GM21515 (cell line): Measurements from ENCODE around the gene GRK1.
"Not testable (repeated sequence)": the region's sequence is repeated elsewhere in the genome, so short reads cannot be mapped to it uniquely, and the experiment has no call there.

ENCODE experiments used
- ATAC-seq: cut with Tn5 transposase; IDR thresholded peaks from one replicate; pipeline ENCODE4 v1.9.1; 2021; ENCODE audit not compliant: unreplicated experiment

The GRK1 gene

DNA sequence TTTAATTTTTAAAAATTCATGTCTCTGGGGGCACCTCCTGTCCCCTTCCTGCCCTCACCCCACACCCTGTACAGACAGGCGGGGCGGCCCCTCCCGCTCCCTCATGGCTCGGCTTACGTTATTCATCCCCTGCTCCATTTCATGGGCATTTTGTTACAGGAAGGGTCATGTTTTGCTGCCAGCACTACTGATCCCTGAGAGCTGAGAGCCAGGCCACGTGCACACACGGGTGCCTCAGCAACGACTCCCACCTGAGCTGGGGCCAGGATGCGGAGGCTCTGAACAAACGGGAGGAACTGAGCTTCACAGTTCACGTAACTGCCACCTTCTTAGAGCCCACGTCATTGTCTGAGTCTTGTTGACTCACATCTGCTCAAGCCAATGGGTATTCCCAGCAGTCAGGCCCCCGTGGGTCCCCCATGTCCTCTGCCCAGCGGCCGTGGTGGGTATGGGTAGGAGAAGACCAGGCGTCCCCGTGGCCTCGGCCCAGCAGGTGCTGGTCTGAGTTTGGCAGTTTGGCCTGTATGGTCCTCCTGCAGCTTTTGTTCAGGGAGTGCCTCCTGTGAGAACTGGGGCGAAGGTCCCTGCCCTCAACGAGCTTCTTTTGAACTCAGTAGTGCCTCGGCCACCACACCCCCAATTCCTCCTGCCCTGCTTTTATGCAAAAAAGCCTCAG, 75.6 kb downstream of the GRK1 start:
- ATAC-seq: no peak

DNA sequence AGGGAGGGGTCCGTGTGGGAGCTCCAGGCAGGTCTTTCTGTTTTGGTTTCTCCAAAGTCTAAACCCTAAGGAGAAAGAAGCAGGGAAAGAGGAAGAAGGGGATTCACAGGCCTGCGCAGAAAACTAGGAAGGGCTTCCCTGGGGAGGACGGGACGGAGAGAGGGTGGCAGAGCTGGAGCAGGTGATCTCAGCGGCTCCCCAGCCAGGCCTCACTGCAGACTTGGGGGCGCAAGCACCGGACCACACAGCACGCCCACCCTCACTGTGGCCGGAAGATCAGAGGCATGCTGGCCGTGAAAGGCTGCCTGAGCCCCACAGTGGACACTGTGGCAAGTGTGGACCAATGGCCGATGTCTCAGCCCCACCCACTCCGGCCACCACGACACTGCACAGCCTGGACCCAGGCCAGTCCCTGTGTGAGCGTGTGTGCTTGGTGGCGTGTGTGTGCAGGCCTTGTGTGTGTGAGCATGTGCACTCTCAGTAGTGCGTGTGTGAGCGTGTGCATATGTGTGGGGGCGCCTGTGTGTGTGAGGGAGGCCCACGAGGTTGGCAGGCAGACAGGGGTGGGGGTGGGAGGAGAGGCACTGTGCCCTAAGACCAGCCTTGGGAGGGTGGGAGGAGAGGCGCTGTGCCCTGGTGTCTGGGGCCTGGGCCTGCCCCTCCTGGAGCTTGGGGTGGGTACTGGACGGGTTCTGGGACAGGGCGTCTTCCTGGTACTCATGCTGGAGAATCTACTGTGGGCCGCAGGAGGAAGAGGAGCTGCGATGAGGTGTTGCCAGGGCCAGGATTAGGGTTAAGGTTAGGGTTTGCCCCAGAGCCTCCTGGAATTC, 76.6 kb downstream of the GRK1 start:
- no peak for ATAC-seq

DNA sequence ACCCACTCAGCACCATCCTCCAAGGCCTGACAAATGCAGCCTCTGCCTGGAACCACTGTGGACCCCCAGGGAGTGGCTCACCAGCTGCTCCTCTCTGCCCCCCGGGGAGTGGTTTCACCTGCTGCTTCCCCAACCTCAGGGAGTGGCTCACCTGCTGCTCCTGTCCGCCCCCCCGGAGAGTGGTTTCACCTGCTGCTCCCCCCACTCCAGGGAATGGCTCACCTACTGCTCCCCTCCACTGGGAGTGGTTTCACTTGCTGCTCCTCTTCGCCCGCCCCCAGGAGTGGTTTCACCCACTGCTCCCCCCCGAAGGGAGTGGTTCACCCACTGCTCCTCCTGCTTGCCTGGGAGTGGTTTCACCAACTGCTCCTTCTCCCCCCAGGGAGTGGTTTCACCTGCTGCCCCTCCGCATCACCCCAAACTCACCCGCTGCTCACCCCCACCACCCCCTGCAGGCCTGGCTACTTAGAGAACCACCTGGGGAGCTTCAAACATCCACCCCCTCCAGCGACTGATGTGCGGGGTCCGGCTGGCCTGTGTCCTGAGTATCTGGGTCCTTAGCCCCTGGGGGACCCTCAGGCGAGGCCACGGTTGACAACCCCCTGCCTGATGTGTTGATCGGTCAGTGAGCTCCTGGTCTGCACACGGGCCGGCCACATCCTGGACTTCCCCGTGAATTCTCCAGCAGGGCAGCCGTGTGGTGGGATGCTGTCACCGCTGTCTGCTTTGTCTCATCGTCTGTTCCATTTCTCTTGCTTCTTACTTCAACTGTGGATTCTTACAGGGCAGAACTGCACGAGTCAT, 77.4 kb downstream of the GRK1 start:
- ATAC-seq: no peak

DNA sequence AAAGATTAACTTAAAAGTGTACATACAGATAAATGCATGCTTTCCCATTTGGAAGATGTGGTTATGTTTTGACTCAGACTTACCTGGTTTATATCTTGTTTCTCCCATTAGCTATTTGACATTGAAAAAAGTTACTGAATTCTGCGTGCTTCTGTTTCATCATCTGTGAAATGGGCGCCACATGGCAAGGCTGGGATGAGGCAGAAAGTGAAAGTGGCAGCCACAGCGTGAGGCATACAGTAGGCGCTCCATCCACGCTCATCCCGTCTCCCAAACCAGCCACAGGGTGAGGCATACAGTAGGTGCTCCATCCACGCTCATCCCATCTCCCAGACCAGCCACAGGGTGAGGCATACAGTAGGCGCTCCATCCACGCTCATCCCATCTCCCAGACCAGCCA, 78.0 kb downstream of the GRK1 start:
- no peak for ATAC-seq

DNA sequence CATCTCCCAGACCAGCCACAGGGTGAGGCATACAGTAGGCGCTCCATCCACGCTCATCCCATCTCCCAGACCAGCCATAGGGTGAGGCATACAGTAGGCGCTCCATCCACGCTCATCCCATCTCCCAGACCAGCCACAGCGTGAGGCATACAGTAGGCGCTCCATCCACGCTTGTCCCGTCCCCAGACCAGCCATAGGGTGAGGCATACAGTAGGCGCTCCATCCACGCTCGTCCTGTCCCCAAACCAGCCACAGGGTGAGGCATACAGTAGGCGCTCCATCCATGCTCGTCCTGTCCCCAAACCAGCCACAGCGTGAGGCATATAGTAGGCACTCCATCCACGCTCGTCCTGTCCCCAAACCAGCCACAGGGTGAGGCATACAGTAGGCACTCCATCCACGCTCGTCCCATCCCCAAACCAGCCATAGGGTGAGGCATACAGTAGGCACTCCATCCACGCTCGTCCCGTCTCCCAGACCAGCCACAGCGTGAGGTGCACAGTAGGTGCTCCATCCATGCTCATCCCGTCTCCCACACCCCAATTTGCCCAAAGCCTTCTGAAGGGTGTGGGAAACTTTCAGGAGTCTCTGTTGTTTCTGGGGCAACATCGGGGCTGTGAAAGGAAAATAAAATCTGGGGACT, 78.6 kb downstream of the GRK1 start:
- ATAC-seq: not testable (repeated sequence)

DNA sequence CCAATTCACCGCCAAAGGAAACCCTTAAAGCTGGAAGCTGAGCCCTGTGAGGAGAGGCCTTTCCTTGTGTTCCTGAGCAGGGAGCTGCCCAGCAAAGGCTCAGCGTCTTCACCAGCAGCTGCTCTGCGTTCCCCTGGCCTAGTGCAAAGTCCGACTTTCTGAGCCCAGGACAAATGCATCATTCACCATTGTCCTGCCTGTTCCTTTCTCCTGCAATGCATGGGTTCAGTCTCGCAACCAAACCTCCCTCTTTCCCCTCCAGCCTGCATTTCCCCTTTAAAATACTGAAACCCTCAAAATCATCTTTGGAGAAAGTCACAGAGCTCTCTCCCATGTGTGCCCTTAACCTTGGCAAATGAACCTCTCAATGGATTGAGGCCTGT, 79.1 kb downstream of the GRK1 start:
- no peak for ATAC-seq

DNA sequence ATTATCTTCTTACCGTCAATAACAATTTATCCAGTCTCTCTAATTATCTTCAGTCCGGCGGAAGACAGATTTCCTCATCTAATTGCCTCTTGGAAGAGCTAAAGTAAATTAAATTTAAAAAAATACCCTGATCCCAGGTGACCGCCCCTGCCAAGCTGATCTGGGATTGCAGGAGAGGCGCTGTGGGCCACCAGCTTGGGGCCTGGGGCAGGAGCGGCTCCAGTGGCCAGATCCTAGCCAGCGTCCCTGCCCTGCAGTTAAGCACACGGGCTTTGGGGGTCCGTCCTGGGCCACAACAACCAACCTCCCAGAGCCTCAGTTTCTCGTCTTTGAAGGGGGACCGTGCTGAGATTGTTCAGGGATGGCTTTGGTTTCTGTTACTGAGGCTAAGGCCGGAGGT, 79.7 kb downstream of the GRK1 start:
- no peak for ATAC-seq

DNA sequence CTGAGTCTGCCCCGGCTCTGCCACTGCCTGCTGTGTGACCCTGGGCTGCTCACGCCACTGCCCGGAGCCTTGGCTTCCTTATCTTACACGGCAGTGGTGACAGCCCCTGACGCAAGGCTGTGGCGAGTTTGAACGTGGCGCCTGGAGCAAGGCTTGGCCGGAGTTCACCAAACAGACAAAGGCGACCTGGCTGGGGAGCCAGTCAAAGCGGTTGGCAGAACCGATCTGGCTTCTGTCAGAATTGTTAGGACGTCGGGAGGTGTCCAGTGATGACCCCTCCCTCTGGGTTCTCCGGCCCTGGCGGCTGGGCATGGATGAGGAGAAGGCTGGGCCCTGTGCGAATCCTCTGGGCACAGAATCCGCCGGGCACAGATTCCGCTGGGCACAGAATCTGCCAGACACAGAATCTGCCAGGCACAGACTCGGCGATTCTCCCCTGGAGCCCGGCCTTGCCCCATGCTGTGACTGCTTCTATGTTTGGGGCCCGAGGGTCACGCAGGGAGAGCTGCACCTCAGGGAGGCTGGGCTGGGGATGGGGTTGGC, 80.3 kb downstream of the GRK1 start:
- ATAC-seq: no peak

DNA sequence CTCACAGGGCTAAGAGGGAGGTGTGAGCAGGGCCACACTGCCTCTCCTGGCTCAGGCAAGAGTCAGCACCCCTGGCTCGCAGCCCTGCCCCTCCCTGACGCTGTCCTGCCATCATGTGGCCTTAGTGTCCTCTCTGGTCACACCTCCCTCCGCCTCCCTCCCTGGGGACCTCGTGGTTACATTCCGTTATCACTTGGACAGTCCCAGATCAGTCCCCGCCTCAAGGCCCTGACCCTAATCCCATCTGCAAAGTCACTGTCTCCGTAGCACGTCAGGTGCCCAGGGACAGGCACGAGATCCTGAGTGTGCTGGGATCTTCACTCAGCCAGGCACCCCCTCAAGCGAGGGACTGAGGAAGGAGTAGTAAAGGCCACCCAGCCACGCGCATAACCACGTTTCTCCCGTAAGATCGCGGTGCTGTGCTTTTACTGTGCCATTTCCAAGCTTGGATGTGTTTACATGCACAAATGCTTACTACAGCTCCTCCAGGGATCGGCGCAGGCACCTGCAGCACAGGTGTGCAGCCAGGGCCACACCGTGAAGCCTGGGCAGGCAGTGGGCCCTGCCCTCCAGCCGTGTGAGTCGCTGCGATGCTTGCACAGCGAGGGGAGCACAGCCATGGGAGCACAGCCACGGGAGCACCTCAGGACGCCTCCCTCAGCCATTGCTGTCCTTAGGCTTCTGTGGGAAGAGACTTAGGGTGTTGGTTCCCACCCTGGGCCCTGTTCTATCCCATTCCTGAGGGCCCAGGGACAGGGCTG, 81.3 kb downstream of the GRK1 start:
- no peak for ATAC-seq

DNA sequence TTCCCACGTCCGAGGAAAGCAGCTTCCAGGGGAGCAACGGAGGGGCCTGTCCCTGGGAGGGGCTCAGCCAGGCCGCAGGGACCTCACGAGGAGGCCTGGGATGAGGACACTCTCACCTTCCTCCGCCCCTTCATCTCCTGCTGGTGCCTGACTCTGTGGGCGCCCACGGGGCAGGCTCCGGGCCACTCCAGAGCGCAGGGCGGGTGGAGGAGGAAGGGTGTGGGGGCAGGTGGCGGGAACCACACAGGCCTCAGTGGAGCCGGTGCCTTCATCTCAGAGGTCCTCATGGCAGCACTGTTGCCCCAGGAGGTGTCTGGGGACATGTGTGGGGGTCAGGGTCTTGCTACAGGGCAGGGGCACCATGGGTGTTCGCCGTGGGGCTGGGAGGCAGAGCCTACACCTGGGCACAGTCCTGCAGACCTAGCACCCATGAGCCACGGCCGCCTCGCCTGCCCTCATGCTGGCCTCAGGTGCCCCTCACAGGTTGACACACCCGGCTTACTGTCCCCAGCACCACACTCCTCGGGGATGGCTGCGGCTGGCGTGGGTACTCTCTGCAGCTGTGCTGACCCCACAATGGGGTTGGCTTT, 81.9 kb downstream of the GRK1 start:
- no peak for ATAC-seq

DNA sequence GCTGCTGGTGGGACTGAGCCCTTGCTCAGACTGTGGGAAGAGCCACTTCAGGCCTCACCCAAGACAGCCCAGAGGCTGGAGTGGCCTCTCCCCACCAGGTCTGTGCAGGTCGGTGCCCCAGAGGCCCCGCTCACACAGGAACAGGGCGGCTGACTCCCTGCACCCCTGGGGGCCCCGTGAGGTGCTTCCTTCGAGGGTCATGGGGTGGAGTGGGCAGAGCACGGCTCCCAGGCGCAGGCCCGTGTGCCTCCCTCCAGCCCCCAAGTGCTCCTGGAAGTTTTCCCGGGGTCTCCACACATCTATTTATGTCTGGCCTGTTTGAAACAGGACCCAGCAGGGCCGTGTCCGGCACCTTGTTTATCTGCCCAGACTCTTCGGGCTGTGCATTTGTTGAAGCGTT, 82.5 kb downstream of the GRK1 start:
- ATAC-seq: no peak

DNA sequence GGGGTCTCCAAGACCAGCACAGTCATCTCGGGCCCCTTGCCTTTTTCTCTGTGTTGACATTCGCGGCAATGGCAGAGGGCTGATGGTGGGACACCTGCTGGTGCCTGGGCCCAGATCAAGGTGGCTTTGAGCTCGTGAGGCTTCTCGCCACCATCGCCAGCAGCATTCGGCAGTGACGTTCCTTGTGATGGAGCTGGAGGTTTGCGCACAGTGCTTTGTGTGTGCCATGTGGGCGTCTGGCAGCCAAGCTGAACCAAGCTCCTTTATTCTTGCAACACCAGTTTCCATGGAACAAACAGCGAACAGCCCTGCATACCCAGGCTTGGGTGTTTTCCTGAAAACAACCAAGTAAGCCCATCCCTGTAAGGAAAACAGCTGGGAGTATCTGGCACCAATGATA, 82.9 kb downstream of the GRK1 start:
- ATAC-seq: no peak

DNA sequence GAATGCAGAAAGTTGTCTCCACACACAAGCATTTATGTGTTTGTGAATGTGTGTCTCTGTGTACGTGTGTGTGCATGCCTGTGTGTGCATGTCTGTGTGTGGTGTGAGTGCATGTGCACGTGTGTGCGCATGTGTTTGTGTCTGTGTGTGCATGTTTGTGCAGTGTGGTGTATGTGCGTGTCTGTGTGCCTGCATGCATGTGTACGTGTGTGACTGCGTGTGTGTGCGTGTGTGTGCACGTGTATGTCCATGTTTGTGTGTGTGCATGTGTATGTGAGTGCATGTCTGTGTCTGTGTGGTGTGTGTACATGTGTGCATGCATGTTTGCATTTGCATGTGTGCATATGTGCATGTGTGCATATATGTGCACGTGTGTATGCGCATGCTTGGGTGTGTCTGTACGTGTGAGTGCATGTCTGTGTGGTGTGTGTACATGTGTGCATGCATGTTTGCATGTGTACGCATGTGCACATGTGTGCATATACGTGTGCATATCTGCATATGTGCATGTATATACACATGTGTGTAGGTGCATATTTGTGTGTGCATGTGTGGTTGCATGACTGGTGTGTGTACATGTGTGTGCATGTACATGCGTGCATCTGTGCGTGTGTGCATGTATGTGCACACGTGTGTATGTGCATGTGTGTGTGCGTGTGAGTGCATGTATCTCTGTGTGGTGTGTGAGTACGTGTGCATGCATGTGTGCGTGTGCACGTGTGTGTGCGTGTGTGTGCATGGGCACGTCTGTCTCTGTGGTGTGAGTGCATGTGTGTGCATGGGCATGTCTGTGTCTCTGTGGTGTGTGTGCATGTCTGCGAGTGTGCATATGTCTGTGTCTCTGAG, 83.8 kb downstream of the GRK1 start:
- no peak for ATAC-seq

DNA sequence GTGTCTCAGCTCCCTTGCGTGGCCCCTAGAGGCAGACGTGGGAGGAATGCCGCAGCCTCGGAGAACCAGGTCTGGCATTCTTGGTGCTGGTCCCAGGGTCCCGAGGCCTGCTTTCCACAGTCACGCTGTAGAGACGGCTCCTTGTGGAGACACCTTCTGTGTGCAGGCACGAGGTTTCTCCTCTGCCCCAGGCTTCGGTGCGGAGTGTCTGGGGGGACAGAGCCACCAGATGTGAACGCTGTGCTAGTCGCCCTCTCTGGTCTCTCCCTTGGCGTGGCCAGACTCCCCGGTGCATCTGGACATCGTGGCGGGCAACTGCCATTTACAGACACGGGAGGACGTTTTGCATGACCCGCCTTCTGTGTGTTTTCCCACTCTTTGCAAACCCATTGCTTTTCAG, 84.5 kb downstream of the GRK1 start:
- no peak for ATAC-seq

DNA sequence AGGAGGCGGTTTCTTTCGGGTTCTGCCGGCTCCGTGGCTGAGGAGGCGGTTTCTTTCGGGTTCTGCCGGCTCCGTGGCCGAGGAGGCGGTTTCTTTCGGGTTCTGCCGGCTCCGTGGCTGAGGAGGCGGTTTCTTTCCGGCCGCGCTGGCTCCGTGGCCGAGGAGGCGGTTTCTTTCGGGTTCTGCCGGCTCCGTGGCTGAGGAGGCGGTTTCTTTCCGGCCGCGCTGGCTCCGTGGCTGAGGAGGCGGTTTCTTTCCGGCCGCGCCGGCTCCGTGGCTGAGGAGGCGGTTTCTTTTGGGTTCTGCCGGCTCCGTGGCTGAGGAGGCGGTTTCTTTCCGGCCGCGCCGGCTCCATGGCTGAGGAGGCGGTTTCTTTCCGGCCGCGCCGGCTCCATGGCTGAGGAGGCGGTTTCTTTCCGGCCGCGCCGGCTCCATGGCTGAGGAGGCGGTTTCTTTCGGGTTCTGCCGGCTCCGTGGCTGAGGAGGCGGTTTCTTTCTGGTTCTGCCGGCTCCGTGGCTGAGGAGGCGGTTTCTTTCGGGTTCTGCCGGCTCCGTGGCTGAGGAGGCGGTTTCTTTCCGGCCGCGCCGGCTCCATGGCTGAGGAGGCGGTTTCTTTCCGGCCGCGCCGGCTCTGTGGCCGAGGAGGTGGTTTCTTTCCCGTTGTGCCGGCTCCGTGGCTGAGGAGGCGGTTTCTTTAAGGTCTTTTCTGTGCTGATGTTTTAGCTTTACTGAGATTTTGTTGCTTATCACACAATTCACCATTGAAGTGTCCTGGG, 85.4 kb downstream of the GRK1 start:
- not testable (repeated sequence) for ATAC-seq

DNA sequence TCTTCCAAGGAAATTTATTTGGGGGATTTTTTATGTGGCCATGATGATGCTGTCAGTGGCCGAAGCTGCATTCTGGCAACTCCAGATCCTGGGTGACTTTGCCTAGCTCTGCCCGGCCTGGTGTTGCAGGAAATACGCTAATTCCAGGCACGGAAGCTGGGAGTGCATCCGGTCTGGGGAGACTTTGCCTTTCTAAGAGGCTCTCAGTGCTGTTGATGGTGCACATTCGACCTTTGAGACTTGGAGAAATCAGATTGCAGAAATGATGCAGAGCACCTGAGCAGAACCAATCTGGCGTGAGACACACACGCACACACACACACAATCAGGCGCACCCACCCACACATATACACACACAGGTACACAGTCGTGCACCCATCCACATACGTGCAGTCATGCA, 86.2 kb downstream of the GRK1 start:
- no peak for ATAC-seq

DNA sequence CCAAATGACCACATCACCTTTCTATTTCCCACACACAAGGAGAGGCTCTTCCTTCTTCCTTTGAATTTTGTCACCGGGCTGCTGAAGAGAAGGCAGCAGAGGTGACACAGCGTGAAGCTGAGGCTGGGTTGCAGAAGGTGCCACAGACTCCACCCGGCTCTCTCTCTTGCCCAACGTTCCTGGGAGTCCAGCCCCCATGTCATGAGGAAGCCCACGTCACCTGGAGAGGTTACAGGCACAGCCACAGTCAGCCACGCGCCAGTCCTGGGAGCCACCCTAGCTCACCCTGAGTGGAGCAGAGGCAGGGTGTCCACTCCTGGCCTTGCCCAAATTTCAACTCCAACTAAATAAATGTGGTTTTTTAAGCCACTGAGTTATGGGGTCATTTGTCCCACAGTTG, 87.2 kb downstream of the GRK1 start:
- ATAC-seq: no peak

DNA sequence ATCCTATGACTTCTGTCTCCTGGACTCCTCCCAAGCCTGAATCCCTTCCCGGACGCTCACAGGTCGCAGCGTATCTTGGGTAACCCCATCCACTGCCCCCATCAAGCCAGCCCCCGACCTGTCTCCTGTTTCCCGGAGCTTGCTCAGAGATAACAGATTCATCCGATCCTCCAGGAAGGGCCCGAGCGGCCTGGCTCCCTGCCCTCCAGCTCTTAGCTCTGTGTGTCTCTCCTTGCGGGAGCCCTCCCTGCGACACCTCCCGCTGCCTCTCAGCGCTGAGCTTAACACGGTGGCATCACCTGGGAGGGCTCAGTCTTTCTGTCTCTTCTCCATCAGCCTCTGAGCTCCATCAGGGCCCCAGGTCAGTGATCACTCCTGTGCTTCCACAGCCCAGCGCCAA, 87.7 kb downstream of the GRK1 start:
- ATAC-seq: no peak
